Esophagus squamous epithelium (tissue), 4 donors: ENCODE measurements around the gene CSNK1A1.

Experiments
- CTCF ChIP-seq, 6 experiments: fragments of 450-650 bp in 4 of 6; fragments of 200-600 bp in 2 of 6; sonication (generic) in 2 of 6; IDR thresholded peaks; one replicate each; pipeline ENCODE4 v1.5.1; 2016 to 2019; ENCODE audit warnings: antibody characterized with exemption in 6 of 6, mild to moderate bottlenecking in 4 of 6, moderate library complexity in 4 of 6
- POLR2A ChIP-seq, 4 donors: fragments of 450-650 bp; IDR thresholded peaks; one replicate each; pipeline ENCODE4 v1.6.1; 2017; ENCODE audit warnings: antibody characterized with exemption in 4 of 4, mild to moderate bottlenecking in 4 of 4, moderate library complexity in 3 of 4

- no peak for TF ChIP-seq CTCF (IDR thresholded peaks at IDR 0.05)
- TF ChIP-seq POLR2A (IDR thresholded peaks at IDR 0.05), result no peak
Measured at GRCh38 chr5:149514512-149514911, 36.7 kb downstream of the CSNK1A1 start.
